ENCODE measurements around the gene FN1. TPM values are rescaled to one million over a fixed set of nuclear protein-coding genes. Genes with fewer than 3 reads are reported as not detected.
A peak's percentile ranks its signal among the peaks of the same experiment; 100 is the strongest.

The FN1 gene
- total and polyA plus RNA-seq, 8 donors: 42.0 to 861 (median 252) TPM

DNA sequence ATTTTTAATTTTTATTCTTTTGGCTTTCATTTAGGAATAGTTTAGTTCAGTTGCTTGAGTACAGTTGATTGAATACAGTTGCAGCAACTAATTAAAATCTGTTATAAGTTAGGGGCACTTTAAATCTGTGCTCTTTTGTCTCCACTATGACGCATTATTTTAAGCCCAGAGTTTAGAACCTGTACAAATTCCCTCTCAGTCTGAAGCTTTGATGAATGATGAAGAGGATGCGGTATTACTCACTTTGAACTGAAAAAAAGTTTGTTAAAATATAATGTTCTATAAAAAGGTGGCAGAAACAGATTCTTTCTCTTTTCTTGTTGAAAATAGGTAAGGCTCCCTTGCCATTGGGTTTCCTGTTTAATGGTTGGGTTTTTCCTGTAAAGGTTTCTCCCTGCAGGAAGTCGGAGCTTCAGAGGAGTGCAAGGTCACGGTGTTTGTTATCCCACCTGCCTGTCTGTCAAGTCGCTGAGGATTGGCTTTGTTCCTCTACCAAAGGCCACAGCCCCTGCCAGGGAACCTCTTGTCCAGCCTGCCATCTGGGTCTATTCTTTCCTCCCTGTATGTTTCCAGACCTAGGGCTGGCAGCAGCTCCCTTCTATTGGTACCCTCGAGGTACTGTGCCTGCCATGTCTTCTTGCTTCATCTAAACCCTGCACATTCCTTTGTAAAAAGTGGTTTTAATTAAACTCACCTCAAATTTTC is 43.8 kb upstream of the FN1 start:
- TF ChIP-seq POLR2AphosphoS5 (IDR thresholded peaks at IDR 0.05): no peak
- no peaks in the 10 kb centered on the region for H3K36me3 ChIP-seq
- no peak overlapping the region for H3K27ac ChIP-seq
- intact Hi-C loops (cut with DNase I; ENCODE audit: low total_unique reads): no loop called here
- no peaks in the 10 kb centered on the region for H3K4me1 ChIP-seq
- no peak overlapping the region for H3K4me3 ChIP-seq
- H3K9me3 ChIP-seq: no peaks in the 10 kb centered on the region
- no peaks in the 10 kb centered on the region for H3K27me3 ChIP-seq
- WGBS, 5 donors: 63 to 72% (median 67%) methylated on average over 6 of the region's 6 CpGs
- DNase-seq: no peak

DNA sequence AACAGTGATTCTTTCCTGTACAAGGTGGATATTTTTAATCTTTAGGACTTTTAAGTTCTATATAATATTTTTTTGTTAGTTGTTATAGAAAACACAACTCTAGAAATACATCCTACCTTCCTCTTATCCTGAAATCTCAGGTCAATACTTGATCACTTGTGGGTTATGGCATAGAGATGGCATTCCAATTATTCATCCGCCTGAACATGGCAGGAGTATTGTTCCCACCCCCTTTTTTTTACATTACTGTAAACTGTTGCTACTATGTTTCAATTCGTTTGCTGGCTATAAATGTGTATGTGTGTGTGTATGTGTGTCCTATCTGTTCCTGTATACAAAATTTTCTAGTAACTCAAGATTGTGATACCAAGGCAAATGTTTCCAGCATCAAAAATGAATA is 43.3 kb upstream of the FN1 start:
- 72 to 90% (median 79%) methylated on average over 2 of the region's 2 CpGs for WGBS, 5 donors
- H3K4me3 ChIP-seq: no peak overlapping the region
- no peaks in the 10 kb centered on the region for H3K4me1 ChIP-seq
- H3K9me3 ChIP-seq: no peaks in the 10 kb centered on the region
- H3K27me3 ChIP-seq: no peaks in the 10 kb centered on the region
- no peaks in the 10 kb centered on the region for H3K36me3 ChIP-seq
- DNase-seq: no peak
- intact Hi-C loops (cut with DNase I; ENCODE audit: low total_unique reads): no loop called here
- no peak overlapping the region for H3K27ac ChIP-seq
- no peak for TF ChIP-seq POLR2AphosphoS5 (IDR thresholded peaks at IDR 0.05)
- no peak for TF ChIP-seq EP300 (IDR thresholded peaks at IDR 0.05)

DNA sequence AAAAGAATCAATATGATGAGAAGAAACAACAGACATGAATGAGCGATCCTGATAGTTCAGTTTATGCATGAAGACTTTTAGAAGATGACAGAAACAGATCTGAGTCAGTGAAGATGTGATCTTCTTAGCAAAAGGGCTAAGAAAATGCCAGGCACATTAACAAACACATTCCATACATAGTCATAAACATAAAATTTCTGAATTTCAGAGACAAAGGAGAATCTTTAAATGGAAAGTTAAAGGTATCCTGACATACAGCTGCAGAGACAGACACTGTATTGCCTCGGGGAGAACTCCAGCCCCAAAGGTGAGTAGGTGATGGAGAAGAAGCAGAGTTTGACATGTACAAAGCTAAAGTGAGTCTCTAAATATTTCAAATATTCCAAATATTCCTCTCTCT is 40.6 kb upstream of the FN1 start:
- H3K4me3 ChIP-seq: no peak overlapping the region
- no peak for TF ChIP-seq POLR2AphosphoS5 (IDR thresholded peaks at IDR 0.05)
- TF ChIP-seq, protein P1, sequence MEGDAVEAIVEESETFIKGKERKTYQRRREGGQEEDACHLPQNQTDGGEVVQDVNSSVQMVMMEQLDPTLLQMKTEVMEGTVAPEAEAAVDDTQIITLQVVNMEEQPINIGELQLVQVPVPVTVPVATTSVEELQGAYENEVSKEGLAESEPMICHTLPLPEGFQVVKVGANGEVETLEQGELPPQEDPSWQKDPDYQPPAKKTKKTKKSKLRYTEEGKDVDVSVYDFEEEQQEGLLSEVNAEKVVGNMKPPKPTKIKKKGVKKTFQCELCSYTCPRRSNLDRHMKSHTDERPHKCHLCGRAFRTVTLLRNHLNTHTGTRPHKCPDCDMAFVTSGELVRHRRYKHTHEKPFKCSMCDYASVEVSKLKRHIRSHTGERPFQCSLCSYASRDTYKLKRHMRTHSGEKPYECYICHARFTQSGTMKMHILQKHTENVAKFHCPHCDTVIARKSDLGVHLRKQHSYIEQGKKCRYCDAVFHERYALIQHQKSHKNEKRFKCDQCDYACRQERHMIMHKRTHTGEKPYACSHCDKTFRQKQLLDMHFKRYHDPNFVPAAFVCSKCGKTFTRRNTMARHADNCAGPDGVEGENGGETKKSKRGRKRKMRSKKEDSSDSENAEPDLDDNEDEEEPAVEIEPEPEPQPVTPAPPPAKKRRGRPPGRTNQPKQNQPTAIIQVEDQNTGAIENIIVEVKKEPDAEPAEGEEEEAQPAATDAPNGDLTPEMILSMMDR (IDR thresholded peaks at IDR 0.05): no peak
- no peak for TF ChIP-seq EP300 (IDR thresholded peaks at IDR 0.05)
- no peak for TF ChIP-seq POLR2A (IDR thresholded peaks at IDR 0.05)
- H3K9me3 ChIP-seq: no peaks in the 10 kb centered on the region
- H3K27ac ChIP-seq: no peak overlapping the region
- H3K4me1 ChIP-seq: no peaks in the 10 kb centered on the region
- H3K27me3 ChIP-seq: no peaks in the 10 kb centered on the region
- WGBS, 5 donors: 70 to 85% (median 78%) methylated on average over 2 of the region's 2 CpGs
- no peak for DNase-seq
- intact Hi-C loops (cut with DNase I; ENCODE audit: low total_unique reads): no loop called here
- H3K36me3 ChIP-seq: no peaks in the 10 kb centered on the region

DNA sequence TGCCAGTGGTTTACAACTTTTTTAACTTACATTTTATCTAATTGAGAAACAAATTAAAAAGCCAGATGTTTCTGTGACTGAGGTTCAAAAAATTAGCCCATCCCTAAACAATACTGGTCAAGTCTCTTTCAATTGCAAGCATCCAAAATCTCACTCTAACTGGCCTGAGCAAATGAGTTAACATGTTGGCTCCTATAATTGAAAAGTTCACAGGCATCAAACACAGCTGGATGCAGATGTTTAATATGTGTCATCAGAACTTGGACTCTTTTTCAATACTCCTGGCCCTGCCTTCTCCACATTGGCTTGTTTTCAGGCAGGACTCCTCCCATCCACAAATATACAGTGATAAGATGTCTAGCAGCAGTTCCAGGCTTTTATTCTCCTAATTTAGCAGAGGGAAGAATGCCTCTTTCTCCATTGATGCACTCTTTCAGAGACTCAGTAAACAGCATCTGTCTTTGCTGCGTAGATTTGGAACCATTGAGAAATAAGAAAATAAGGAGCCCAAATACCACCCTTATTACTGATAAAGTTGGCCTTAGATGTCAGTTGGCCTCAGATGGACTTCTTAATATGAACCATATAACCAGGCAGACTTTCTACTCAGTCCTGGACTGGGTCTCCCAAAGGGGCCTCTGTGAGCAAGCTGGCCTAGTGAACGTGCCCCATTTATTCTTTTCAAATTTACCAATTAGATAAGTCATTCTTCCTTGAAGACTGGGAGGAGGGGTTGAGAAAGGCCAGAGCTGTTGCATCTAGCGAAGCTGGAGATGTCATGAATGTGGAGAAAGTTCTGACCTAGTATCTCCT is 30.4 kb upstream of the FN1 start:
- no peak overlapping the region for H3K4me3 ChIP-seq
- no peaks in the 10 kb centered on the region for H3K9me3 ChIP-seq
- intact Hi-C loops (cut with DNase I; ENCODE audit: low total_unique reads): no loop called here
- no peaks in the 10 kb centered on the region for H3K36me3 ChIP-seq
- TF ChIP-seq POLR2A (IDR thresholded peaks at IDR 0.05) (no peak), EP300 (IDR thresholded peaks at IDR 0.05) (no peak), POLR2AphosphoS5 (IDR thresholded peaks at IDR 0.05) (no peak)
- TF ChIP-seq, protein P1 (IDR thresholded peaks at IDR 0.05): no peak
- DNase-seq: peak in 1 of 2 donors; percentile 75
- H3K4me1 ChIP-seq: no peaks in the 10 kb centered on the region
- peak overlapping the region in 1 of 5 donors; percentile 16 for H3K27ac ChIP-seq
- 63 to 74% (median 68%) methylated on average over 3 of the region's 3 CpGs for WGBS, 5 donors
- H3K27me3 ChIP-seq: no peaks in the 10 kb centered on the region

DNA sequence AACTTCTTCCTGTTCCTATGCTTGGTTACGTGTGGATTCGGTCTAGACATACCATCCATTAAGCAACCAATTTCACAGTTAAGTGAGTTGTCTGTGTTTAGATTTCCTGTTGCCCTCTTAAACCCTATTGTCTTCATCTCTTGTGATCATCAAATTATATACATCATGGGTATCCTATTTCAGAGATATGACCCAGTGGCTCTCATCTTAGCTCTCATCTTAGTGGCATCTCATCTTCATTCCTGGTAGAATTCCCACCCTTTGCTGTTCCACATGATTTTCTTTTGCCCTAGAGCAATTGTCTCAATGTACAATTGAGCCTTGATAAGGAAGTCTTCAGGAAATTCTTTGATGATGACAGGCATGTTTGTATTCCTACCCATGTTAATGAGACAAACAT is 29.4 kb upstream of the FN1 start:
- no peaks in the 10 kb centered on the region for H3K4me1 ChIP-seq
- DNase-seq: no peak
- H3K9me3 ChIP-seq: no peaks in the 10 kb centered on the region
- H3K4me3 ChIP-seq: no peak overlapping the region
- 59 to 84% (median 66%) methylated on average over 2 of the region's 2 CpGs for WGBS, 5 donors
- H3K36me3 ChIP-seq: no peaks in the 10 kb centered on the region
- no peaks in the 10 kb centered on the region for H3K27me3 ChIP-seq
- H3K27ac ChIP-seq: no peak overlapping the region
- intact Hi-C loops (cut with DNase I; ENCODE audit: low total_unique reads): no loop called here
- TF ChIP-seq POLR2A (IDR thresholded peaks at IDR 0.05) (no peak), EP300 (IDR thresholded peaks at IDR 0.05) (no peak), POLR2AphosphoS5 (IDR thresholded peaks at IDR 0.05) (no peak)
- TF ChIP-seq, protein P1 (IDR thresholded peaks at IDR 0.05): no peak

Measured in stomach (tissue), 9 donors.